ENCODE results near the gene HTRA3.

HTRA3 gene

DNA sequence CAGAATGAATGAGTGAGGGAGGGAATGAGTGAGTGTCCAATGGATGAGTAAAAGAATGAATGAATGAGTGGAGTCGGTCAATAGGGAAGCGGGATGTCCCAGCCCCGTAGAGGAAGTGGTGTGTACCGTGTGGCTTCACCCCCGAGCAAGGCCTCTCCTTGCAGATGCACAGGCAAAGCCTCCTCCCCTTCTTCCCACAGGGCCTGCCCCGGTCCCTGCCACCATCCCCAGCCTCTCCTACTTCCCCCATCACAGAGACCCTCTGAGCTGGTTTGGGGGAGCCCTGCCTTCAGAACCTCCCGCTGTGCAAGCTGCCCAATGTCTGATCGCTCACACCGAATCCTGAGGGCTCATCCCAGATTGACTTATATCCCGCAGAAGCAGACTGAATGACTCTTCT is 13.6 kb downstream of the HTRA3 start:
- DNase-seq: no peak

DNA sequence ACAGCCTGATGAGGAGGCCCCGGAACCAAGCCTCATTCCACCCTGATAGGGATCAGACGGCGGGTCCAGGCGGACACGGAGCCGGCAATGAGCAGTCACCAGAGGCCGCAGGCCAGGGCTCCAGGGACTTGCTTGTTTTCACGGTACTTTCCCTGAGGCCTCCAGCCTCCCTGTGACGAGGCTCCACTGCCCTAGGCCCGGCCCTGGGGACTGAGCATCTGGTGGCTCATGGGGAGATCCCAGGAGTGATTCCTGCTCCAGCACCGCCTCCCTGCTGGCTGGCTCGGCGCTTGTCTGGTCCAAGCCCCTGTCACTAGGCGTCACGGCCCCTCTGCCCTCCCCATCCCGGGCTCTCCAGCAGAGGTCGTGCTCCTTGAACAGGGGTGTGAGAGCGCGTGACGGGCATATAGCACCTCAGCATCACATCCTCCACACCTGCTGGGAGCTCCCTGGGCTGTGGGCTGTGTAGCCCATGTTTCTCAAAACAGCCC is 14.1 kb downstream of the HTRA3 start:
- DNase-seq: no peak

DNA sequence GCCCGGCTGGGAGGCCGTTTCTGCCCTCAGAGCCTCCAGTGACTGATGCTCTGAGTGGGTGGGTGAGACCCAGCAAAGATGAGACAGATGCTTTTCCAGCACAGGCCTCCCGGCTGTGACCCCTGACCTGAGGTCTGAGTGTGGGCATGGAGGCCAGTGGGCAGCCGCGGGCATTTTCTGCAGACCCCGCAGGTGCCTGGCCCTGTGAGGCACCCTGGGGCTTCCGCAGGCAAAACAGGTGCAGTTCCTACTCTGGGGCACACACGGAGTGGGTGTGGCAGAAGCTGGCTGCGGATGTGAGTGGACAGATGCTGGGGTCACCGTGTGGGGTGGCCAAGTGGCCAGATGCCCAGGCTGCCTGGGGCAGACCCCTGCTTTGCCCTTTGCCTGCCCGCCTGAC is 14.8 kb downstream of the HTRA3 start:
- DNase-seq: no peak

DNA sequence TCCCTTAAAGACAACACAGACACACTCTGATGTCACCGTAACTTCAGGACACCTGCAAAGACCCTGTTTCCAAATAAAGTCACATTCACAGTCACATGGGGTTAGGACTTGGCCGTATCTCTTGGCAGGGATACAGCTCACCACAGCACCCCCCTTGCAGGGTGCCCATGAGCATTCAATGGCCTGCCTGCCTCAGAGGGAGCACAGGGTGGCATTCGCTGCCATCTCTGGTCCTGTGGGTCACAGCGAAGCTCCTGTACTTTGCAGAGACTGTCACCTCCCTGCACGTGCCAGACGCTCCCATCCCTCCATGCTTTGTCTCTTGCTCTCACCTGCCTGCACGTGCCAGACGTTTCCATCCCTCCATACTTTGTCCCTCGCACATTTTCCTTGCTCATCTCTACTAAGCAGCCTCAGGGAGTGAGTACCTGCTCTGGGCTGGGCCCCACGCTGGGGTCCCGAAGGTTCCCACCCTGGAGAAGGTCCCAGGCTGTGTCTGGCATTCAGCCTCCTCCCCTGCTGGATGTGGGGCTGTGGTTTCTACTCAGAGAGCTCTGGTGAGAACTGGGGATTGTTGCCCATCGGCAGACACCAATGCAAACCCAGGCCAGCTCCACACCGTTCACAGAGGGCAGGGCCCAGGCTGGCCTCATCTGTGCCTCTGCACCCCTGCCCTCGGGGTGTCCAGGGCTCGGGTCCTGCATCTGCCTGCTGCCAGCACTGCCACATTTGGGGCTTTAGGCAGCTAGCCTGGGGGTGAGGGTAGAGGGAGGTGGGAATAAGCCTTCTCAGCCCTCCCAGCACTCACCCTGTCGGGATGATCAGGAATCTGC is 15.8 kb downstream of the HTRA3 start:
- no peak for DNase-seq

DNA sequence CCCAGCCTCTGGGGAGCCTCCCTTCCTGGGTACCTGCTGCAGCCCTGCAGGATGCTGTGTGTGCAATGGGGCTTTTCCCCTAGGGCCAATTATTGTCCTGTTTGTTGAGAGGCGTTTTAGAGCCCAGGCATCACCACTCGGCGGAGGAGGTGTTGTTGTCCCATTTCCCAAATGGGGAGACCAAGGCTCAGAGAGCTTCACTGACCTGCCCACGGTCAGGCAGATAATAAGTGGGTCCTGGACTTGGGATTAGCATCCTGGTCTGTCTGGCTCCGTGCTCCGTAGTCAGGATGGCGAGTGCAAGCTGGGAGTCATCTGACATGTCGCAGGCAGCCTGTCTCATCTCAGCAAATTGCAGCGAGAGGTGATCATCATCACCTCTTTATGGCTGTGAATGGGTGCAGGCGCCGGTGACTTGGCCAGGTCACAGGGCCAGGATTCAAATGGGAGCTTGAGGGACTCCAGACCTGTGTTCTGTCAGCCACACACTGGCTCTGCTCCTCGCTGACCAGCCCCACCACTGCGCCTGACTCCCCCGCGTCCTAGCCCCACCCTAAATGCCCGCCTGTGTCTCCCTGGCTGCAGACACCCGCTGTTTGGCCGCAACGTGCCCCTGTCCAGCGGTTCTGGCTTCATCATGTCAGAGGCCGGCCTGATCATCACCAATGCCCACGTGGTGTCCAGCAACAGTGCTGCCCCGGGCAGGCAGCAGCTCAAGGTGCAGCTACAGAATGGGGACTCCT is 16.6 kb downstream of the HTRA3 start:
- no peak for DNase-seq

DNA sequence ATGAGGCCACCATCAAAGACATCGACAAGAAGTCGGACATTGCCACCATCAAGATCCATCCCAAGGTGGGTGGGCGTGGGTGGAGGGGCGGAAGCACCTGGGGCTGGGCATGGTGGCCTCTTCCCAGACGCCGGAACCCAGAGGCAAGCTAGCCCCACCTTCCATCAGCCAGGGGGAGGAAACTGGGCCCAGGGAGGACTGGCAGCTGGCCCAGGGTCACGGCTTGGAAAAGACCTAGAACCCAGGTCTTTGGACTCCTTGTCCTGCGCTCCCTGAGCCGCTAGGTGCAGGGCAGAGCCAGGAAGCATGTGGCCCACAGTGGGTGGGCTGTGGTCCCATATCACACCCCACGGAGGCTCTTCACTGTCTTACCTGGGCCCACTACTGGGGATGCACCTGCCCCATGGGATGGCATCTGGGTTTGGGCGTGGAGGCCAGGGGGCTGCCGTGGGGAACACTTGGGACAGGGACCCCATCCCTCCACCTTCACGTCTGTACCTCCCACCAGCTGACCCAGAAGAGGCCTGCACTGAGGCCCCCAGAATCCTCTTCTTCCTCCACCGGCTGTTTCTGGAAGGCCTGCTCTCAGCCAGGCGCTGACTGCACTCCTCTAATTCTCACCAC is 17.3 kb downstream of the HTRA3 start:
- DNase-seq: no peak

DNA sequence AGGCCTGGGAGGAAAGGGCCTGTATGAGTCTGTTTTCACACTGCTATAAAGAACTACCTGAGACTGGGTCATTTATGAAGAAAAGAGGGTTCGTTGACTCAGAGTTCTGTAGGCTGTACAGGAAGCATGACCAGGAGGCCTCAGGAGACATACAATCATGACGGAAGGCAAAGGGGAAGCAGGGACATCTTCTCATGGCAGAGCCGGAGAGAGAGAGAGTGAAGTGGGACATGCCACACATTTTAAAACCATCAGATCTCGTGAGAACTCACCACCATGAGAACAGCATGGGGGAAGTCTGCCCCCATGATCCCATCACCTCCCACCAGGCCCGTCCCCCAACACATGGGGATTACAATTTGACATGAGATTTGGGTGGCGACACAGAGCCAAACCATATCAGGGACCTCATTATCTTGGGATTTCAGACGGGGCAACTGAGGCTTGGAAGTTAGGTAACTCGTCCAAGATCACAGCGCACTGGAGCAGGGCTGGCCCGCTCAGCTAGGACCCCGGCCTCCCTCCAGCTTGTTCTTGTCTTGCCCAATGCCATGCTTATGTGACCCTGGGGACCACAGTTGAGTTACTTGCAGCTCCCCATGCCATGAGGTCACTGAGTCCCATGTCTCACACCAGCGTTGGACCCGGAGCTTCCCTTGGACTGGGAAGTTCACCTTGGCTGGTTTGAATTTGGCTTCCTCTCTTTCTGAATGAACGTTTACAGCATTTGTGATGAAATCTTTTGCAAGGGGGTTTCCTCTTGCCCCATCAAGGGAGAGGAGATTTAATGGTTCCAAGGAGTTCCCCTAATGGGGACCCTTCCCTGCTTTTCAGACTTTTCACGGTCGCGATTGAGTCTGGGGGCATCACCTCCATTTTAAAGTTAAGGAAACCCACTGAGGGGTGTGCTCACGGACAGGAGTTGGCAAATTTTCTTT is 18.1 kb downstream of the HTRA3 start:
- DNase-seq: no peak

DNA sequence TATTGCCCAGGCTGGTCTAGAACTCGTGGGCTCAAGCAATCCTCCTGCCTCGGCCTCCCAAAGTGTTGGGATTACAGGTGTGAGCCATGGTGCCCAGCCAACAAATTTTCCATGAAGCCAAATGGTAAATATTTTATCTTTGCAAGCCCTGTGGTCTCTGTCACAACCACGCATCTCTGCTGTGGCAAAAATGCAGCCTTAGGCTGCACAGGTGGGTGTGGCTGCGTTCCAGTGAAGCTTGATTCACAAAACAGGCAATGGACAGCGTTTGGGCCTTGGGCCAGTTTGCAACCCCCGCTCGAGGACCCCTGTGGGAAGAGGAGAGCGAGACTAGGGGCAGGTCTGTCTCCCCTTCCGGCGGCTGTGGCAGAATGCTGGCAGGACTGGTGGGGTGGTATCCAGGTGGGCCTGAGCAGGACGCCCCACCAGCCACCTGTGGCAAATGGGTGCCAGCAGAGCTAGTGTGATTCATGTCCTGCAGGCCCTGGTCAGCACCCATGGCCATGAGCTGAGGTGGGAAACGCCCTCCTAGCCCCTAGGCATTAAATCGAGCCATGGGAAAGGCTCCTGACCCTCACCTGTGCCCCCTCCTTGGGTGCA is 19.7 kb downstream of the HTRA3 start:
- DNase-seq: no peak

DNA sequence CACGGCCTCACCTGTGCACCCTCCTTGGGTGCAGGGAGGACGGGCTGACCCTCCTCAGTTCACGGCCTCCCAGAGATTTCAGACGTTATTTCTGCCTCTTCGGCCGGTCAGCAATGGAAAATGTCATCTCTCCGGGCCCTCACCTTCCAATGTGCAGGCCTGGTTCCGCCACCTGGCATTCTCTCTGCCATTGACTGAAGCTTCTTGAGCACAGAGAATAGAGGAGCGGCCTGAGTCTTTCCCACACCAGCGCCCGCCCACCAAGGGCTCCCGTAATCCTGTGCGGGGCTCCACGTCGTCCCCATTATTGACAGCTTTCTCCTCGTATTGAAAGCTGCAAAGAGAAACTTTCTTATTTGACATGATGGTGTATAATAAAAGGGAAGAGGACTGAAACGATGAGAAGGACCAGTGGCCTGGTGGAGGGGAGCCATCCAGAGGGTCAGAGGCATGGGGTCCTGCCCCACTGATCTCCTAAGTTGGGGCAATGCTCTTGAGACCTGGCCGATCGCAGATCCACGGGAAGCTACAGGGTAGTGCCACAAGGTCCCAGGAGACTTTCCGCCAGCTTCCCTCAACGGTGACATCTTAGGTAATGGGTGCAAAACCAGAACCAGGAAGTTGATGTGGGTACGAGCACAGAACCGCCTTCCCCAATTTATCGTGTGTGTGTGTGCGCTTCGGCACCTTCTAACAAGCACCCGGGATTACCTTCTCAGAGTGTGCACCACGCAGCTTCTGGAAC is 20.6 kb downstream of the HTRA3 start:
- DNase-seq: no peak

DNA sequence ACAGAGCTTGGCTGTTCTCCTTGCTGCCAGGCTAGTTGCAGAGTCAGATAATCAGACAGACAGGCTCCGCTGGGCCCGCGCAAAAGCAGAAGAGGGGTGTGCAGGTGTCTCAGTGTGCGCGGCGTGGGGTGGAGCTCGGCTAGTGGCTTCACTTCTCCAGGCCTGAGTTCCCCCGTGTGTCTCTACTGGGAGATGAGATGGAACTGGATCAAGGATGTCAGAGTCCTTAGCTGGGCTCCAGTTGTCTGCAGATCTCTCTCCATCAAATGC is 21.1 kb downstream of the HTRA3 start:
- no peak for DNase-seq

DNA sequence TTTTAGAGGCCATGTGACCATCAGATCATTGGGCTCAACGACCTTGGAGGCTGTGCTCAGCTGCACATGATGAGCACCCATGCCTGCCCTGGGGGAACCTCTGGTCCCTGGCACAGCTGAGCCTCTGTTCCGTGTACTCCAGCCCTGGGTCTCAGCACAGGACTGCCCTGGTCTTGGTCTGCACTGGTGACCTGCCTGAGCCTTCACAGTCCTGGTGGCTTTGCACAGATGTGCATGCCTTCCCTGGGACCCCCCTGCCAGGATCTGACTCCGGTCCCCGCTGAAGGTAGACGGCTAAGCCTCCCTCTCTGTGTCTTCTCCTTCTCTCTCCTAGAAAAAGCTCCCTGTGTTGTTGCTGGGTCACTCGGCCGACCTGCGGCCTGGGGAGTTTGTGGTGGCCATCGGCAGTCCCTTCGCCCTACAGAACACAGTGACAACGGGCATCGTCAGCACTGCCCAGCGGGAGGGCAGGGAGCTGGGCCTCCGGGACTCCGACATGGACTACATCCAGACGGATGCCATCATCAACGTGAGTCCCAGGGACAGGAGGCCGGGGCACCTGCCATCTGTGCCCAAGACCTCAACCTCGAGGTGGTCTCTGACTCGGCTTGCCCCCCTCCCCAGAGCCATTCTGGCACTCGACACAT is 21.6 kb downstream of the HTRA3 start:
- no peak for DNase-seq

DNA sequence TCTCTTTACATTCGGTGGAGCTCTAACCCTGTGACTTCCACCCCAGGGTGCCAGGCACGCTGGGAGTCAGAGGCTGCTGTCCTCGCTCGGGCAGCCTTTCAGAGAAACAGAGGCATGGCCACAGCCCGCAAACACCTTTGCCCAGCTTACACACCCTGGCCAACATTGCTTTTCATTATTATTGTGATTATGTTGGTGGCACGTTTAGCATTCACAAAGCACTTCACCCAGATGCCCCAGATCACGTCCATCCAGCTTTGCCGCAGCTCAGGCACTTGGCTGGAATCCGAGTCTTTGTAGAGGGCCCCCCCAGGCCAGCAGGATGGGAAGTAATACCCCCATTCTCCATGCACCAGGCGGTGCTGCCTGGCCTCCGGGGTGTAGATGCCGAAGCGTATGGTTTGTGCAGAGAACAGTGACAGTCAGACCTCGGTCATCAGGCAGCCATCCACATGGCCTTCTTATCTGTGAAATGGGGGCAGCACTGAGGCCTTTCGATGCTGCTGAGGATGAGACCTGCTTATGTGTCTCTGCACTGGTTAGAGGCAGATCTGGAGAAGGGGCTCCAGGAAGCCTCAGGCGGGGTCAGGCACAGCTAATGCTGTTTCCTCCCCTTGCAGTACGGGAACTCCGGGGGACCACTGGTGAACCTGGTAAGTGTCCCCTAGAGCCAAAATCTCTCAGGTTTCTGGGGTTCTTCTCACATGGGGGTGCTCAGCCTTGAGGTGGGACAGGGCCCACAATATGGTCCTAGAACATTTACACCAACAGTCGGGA is 22.3 kb downstream of the HTRA3 start:
- DNase-seq: no peak

DNA sequence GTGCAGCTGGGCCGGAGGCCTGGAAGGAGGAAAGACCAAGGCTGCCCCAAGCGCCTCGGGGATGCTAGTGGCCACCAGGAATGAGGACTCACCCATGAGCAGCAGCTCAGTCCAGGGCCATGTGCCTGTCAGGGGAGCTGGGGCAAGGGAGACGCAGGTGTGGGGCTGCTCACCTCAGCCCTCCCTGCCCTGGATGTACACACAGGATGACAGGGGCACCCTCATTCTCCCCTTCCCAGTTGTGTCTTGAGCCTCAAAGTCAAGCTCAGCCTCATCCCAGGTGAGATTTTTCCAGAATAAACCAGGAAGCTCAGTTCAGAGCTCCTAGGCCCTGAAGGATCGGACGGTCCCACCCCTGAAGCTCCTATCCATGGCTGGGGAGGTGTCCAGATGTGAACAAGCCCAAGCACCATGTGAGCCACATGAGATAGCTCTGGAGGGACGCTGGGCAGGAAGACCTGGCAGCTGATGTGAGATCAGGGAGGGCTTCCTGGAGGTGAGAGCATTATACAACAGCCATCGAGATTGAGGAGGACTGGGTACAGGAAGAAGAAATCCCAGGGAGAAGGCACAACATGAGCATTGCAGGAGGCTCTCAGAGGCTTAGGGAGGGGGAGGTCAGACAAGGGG is 23.0 kb downstream of the HTRA3 start:
- DNase-seq: no peak

DNA sequence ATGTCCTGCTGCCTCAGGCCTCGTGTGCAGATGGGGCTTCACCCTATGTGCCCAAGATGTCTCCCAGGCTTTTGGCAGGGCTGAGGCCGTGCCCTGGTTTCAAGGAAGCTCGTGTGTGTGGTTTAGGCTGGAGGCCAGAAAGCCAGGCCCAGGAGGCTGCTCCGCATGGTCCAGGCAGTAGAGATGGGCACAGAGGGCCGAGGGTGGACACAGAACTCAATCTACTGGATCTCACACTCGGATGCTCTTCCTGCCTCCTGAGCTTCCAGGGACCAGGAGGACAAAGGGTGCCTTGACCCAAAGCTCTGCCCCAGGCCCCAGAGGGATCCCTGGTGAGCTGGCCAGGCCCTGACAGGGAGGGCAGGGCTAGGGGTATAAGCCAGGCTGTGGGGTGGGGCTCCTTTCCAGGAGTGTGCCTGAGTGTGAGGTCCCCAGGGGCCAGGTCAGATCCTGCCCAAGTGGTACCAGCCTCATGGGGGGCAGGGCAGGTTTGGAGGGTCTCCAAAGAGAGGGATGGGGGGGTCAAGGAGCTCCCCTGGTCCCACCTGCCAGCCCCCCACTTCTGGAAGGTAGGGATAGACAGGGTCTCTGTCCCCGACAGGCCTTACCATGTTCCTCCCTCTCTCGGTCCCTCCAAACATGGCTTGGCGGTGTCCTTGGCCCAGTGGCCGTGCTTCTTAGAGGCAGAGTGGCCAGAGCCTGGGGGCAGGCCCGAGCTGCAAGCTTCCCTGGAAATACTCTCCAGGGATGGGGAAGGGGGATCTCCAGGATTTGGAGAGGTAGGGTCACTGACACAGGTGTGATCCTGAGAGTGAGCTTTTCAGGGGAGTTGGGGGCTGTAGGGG is 23.8 kb downstream of the HTRA3 start:
- DNase-seq: no peak

DNA sequence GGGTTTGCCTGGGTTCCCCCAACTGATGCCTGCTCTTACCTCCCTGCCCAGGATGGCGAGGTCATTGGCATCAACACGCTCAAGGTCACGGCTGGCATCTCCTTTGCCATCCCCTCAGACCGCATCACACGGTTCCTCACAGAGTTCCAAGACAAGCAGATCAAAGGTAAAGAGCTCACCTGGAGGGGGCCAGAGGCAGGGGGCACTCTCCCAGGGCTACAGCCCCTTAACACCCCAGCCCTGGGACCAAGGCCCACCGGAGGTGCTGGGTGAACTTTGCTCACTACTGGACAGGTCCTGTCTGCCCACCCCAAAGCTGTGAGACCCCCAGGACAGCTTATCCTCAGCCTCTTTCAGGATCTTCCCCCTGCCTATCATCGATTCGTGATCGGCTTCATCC is 24.5 kb downstream of the HTRA3 start:
- DNase-seq: no peak

DNA sequence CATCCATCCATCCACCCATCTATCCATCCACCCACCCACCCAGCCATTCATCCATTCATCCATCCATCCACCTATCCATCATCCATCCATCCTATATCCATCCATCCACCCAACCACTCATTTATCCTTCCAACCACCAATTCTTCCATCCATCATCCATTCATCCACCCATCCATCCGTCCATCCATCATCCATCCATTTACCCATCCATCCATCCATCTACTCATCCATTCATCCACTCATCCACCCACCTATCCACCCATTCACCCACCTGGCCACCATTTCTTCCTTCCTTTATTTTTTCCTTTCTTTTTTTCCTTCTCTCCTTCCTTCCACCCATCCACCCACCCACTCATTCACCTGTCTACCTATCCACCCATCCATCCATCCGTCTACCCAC is 25.2 kb downstream of the HTRA3 start:
- DNase-seq: no peak

DNA sequence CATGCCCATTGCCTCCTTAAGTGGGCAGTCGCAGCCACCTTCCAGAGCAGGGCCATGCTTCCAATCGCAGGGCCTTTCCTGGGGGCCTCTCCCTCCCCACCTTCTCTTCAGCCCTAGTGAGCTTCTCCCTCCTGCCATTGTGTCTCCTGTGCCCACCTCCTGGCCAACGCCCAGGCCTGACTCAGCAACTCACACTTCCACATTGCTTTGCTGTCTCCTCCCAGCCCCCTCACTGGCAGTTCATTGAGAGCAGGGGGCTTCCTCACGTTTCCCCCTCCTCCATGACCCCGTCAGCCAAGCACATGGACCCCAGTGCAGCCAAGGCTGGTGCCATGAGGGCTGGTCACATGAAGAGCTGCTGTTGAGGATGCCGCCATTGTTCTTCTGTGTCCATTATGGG is 25.9 kb downstream of the HTRA3 start:
- no peak for DNase-seq

DNA sequence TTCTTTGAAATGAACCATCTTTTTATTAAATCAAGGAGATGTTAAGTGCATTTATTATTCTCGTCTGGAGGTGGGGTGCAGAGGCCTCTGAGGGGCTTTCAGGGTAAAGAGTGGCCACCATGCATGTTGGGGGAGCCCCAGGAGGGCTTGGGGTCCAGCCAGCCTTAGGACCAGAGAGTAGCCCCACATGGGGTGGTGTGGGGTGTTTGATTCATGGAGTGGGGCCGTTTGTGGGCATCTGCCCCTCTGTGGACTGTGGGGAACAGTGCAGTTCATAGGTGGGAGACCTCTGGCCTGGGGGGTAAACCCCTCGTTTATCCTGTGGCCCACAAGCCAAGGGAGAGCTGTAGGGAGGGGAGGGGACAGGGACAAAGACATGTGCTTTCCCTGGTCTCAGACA is 26.9 kb downstream of the HTRA3 start:
- no peak for DNase-seq

DNA sequence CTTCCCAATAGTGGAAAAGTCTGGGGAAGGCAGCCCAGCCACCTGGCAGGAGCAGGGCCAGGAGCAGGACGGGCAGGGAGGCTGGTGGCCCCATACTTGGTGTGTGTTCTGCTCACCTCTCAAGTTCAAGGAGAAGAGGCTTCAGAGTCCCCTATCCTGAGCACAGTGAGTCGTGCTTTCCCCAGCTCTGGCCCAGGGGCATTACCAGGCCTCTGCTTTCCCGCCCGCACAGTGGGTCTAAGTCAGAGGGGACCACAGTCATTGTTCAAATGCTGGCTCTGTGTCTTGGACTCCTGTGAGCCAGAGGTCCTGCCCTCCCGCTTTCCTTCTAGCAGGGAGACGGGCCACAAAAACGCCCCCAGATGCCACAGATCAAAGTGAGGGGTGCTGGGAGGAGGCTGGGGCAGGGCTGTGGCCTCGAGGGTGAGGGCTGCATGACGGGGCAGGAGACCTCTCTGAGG is 27.6 kb downstream of the HTRA3 start:
- DNase-seq: no peak

Data from DMS79 treated with DMSO at 0.1 percent for 48 hours (cell line).